ENCODE results near the gene ILF2.
"Not testable (repeated sequence)": the region's sequence is repeated elsewhere in the genome, so short reads cannot be mapped to it uniquely, and the experiment has no call there.

Gene ILF2

GRCh38 chr1:153670859-153671627, at the start of gene ILF2:
Gene ILF2, minus strand, starts transcription at chr1:153670993. Its CDS starts 71 bp downstream, at chr1:153670922.
- peak; percentile 99 for DNase-seq

- DNase-seq, result no peak
Observed at GRCh38 chr1:153717330-153717729, 46.5 kb upstream of the ILF2 start.

GRCh38 chr1:153716211-153716610, 45.4 kb upstream of the ILF2 start:
- not testable (repeated sequence) for DNase-seq

GRCh38 chr1:153711026-153711425, 40.2 kb upstream of the ILF2 start:
- no peak for DNase-seq

GRCh38 chr1:153705484-153705883, 34.7 kb upstream of the ILF2 start:
- no peak for DNase-seq

- no peak for DNase-seq
Observed at GRCh38 chr1:153699768-153700167, 29.0 kb upstream of the ILF2 start.

GRCh38 chr1:153698923-153699714, 28.3 kb upstream of the ILF2 start:
- DNase-seq, result no peak

- no peak for DNase-seq
Observed at GRCh38 chr1:153698020-153698922, 27.5 kb upstream of the ILF2 start.

GRCh38 chr1:153697191-153698019, 26.6 kb upstream of the ILF2 start:
- DNase-seq, result no peak

GRCh38 chr1:153696741-153697140, 25.9 kb upstream of the ILF2 start:
- no peak for DNase-seq

- no peak for DNase-seq
Observed at GRCh38 chr1:153693466-153693865, 22.7 kb upstream of the ILF2 start.

- no peak for DNase-seq
Observed at GRCh38 chr1:153688736-153689328, 18.0 kb upstream of the ILF2 start.

- DNase-seq, result no peak
Observed at GRCh38 chr1:153688276-153688675, 17.5 kb upstream of the ILF2 start.

- no peak for DNase-seq
Observed at GRCh38 chr1:153687346-153688125, 16.7 kb upstream of the ILF2 start.

- no peak for DNase-seq
Observed at GRCh38 chr1:153685544-153686340, 14.9 kb upstream of the ILF2 start.

- DNase-seq, result no peak
Observed at GRCh38 chr1:153684892-153685291, 14.1 kb upstream of the ILF2 start.

- no peak for DNase-seq
Observed at GRCh38 chr1:153683854-153684253, 13.1 kb upstream of the ILF2 start.

- no peak for DNase-seq
Observed at GRCh38 chr1:153682730-153683129, 11.9 kb upstream of the ILF2 start.

- DNase-seq, result no peak
Observed at GRCh38 chr1:153680120-153680403, 9.3 kb upstream of the ILF2 start.
